H9 (cell line): ENCODE results near the gene NRP2. TPM values are rescaled to one million over a fixed set of nuclear protein-coding genes. Genes with fewer than 3 reads are reported as not detected.

Experiments used
- DNase-seq: peaks from one replicate; pipeline ENCODE4 v3.0.0-alpha.2; 2017
- H2AFZ ChIP-seq: one replicate; pipeline ENCODE4 v1.6.1; 2013; ENCODE audit warnings: mild to moderate bottlenecking, low read length, control low read depth, moderate library complexity
- H2AK5ac ChIP-seq: 2 replicates; pipeline ENCODE4 v1.6.1; 2013; ENCODE audit warnings: low read length, control low read depth, mixed read lengths; ENCODE audit not compliant: insufficient read length
- H2BK120ac ChIP-seq: one replicate; pipeline ENCODE4 v1.6.1; 2013; ENCODE audit warnings: low read depth, mild to moderate bottlenecking, low read length, control low read depth, inconsistent platforms; ENCODE audit not compliant: poor library complexity, severe bottlenecking
- H2BK12ac ChIP-seq: 2 replicates; pipeline ENCODE4 v1.6.1; 2013; ENCODE audit warnings: low read length, control low read depth, mixed read lengths, low read depth; ENCODE audit not compliant: insufficient read length
- H2BK15ac ChIP-seq: 2 replicates; pipeline ENCODE4 v1.6.1; 2013; ENCODE audit warnings: low read depth, low read length, control low read depth
- H2BK20ac ChIP-seq: one replicate; pipeline ENCODE4 v1.6.1; 2013; ENCODE audit warnings: low read depth, mild to moderate bottlenecking, low read length, control low read depth, inconsistent platforms; ENCODE audit not compliant: poor library complexity, severe bottlenecking
- H2BK5ac ChIP-seq: 2 replicates; pipeline ENCODE4 v1.6.1; 2013; ENCODE audit warnings: low read length, control low read depth, mixed read lengths; ENCODE audit not compliant: insufficient read length
- H3K14ac ChIP-seq: 2 replicates; pipeline ENCODE4 v1.6.1; 2013; ENCODE audit warnings: low read length, control low read depth; ENCODE audit not compliant: insufficient read depth
- H3K18ac ChIP-seq: 2 replicates; pipeline ENCODE4 v1.6.1; 2013; ENCODE audit warnings: low read depth, mild to moderate bottlenecking, mixed read lengths, low read length, control low read depth; ENCODE audit not compliant: insufficient read length
- H3K23ac ChIP-seq: 2 replicates; pipeline ENCODE4 v1.6.1; 2013; ENCODE audit warnings: low read length, control low read depth, mixed read lengths, low read depth; ENCODE audit not compliant: insufficient read length
- H3K23me2 ChIP-seq: 2 replicates; pipeline ENCODE4 v1.6.1; 2013; ENCODE audit warnings: low read depth, mild to moderate bottlenecking, mixed read lengths, low read length, control low read depth; ENCODE audit not compliant: insufficient read length, poor library complexity, severe bottlenecking
- H3K27ac ChIP-seq: 2 replicates; pipeline ENCODE4 v1.5.1; 2013; ENCODE audit warnings: low read length, control low read depth, mixed read lengths, low read depth; ENCODE audit not compliant: insufficient read length
- H3K27me3 ChIP-seq: 2 replicates; pipeline ENCODE4 v1.6.1; 2013; ENCODE audit warnings: low read length, control low read depth, inconsistent platforms; ENCODE audit not compliant: insufficient read depth
- H3K4ac ChIP-seq: 2 replicates; pipeline ENCODE4 v1.6.1; 2013; ENCODE audit warnings: low read depth, mild to moderate bottlenecking, control low read depth, inconsistent platforms, low read length, moderate library complexity
- H3K4me1 ChIP-seq: 2 replicates; pipeline ENCODE4 v1.6.1; 2013; ENCODE audit warnings: low read length, control low read depth, inconsistent platforms; ENCODE audit not compliant: insufficient read depth
- H3K4me2 ChIP-seq: 2 replicates; pipeline ENCODE4 v1.6.1; 2013; ENCODE audit warnings: low read length, control low read depth, mixed read lengths; ENCODE audit not compliant: insufficient read length, insufficient read depth
- H3K56ac ChIP-seq: 2 replicates; pipeline ENCODE4 v1.6.1; 2013; ENCODE audit warnings: low read depth, mild to moderate bottlenecking, mixed read lengths, low read length, control low read depth; ENCODE audit not compliant: insufficient read length
- H3K79me1 ChIP-seq: 2 replicates; pipeline ENCODE4 v1.6.1; 2013; ENCODE audit warnings: low read depth, mild to moderate bottlenecking, moderate library complexity, low read length, control low read depth, inconsistent platforms; ENCODE audit not compliant: insufficient read depth, poor library complexity, severe bottlenecking
- H3K79me2 ChIP-seq: 2 replicates; pipeline ENCODE4 v1.6.1; 2013; ENCODE audit warnings: low read length, control low read depth, inconsistent platforms; ENCODE audit not compliant: insufficient read depth
- H3K9ac ChIP-seq: 2 replicates; pipeline ENCODE4 v1.6.1; 2013; ENCODE audit warnings: low read length, control low read depth, mixed read lengths; ENCODE audit not compliant: insufficient read length; ENCODE audit errors: extremely low read depth
- H3K9me3 ChIP-seq: one replicate; pipeline ENCODE4 v1.6.1; 2013; ENCODE audit warnings: low read depth, low read length, inconsistent platforms; ENCODE audit not compliant: control insufficient read depth
- H3T11ph ChIP-seq: one replicate; pipeline ENCODE4 v1.6.1; 2013; ENCODE audit warnings: mild to moderate bottlenecking, low read length, control low read depth, inconsistent platforms
- H4K20me1 ChIP-seq: one replicate; pipeline ENCODE4 v1.6.1; 2013; ENCODE audit not compliant: control insufficient read depth, insufficient read length, insufficient read depth
- H4K5ac ChIP-seq: 2 replicates; pipeline ENCODE4 v1.6.1; 2013; ENCODE audit warnings: low read depth, mild to moderate bottlenecking, mixed read lengths, low read length, control low read depth; ENCODE audit not compliant: insufficient read length
- H4K8ac ChIP-seq: replicated peaks from 2 replicates; pipeline ENCODE4 v1.6.1; 2013; ENCODE audit warnings: low read length, control low read depth, mixed read lengths, low read depth; ENCODE audit not compliant: insufficient read length
- H4K91ac ChIP-seq: 2 replicates; pipeline ENCODE4 v1.6.1; 2013; ENCODE audit warnings: low read depth, mild to moderate bottlenecking, moderate library complexity, mixed read lengths, low read length, control low read depth; ENCODE audit not compliant: insufficient read length
- H3K27ac Mint-ChIP-seq, 3 experiments: 2 replicates in 2 of 3; 3 replicates in 1 of 3; pipeline ENCODE4 v1.8.0; 2020 to 2021; ENCODE audit warnings: mixed read lengths in 3 of 3, mild to moderate bottlenecking in 1 of 3, moderate library complexity in 1 of 3
- H3K27me3 Mint-ChIP-seq: 2 replicates; pipeline ENCODE4 v1.8.0; 2021; ENCODE audit warnings: low read depth, mild to moderate bottlenecking, moderate library complexity, mixed read lengths
- H3K36me3 Mint-ChIP-seq, 3 experiments: 2 replicates in 2 of 3; 3 replicates in 1 of 3; pipeline ENCODE4 v1.8.0; 2020 to 2021; ENCODE audit warnings: low read depth in 3 of 3, mixed read lengths in 3 of 3; ENCODE audit not compliant: insufficient read depth in 1 of 3
- H3K4me1 Mint-ChIP-seq, 2 experiments: 2 replicates each; pipeline ENCODE4 v1.8.0; 2020; ENCODE audit warnings: mixed read lengths in 2 of 2
- H3K4me3 Mint-ChIP-seq, 2 experiments: 2 replicates in 1 of 2; 3 replicates in 1 of 2; pipeline ENCODE4 v1.8.0; 2020 to 2021; ENCODE audit warnings: mild to moderate bottlenecking in 2 of 2, mixed read lengths in 2 of 2, moderate library complexity in 1 of 2
- H3K9me3 Mint-ChIP-seq, 2 experiments: 2 replicates in 1 of 2; 3 replicates in 1 of 2; pipeline ENCODE4 v1.8.0; 2020; ENCODE audit warnings: mild to moderate bottlenecking in 2 of 2, mixed read lengths in 2 of 2, moderate library complexity in 1 of 2
- WGBS: extraction: QIAGEN DNeasy Blood & Tissue Kit; methylation state at CpG from one replicate; pipeline ENCODE4 v1.1.7; 2013; ENCODE audit warnings: missing lambda C conversion rate, low lambda C conversion rate, mixed read lengths; ENCODE audit not compliant: insufficient read length; ENCODE audit errors: extremely low coverage; 5-methylcytosine and 5-hydroxymethylcytosine counted together
- total RNA-seq: library from RNA; stranded (reverse); gene quantifications from 2 replicates; pipeline ENCODE4 v1.2.1, GENCODE V29; 2021
- TF ChIP-seq, protein P1 (sequence below): fragments of 200-600 bp; sonication (generic); conservative IDR thresholded peaks from 3 replicates; pipeline ENCODE4 v1.8.0; 2021; ENCODE audit warnings: antibody characterized with exemption, mild to moderate bottlenecking

The NRP2 gene
- total RNA-seq, 1 experiment from 2014 or later, result 19.7 TPM

DNA sequence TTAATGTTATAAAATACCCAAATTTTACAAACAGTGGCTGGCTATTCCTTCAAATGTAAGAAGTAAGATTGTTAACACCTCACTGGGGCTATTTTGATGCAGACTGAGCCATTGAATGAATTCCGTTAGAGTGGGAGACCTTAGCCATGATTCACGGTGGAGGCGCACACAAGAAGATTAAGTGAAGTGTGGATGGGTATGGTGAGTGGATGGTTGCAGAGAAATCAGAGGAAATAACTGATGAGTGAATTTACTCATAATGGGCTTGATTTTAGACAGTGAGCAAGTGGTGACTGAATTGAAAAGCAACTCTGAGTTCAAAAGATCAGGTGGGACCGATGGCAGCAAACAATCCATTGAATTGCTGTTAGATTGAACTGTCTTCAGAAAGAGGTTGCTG is 75.0 kb downstream of the NRP2 start:
- no peak overlapping the region for H2BK12ac ChIP-seq
- H4K20me1 ChIP-seq, result no peaks in the 10 kb centered on the region
- H3K9me3 Mint-ChIP-seq, result no peaks in the 10 kb centered on the region
- H3K9me3 ChIP-seq, result no peaks in the 10 kb centered on the region
- no peaks in the 10 kb centered on the region for H3K79me1 ChIP-seq
- H2AFZ ChIP-seq, result no peak overlapping the region
- no peak overlapping the region for H3K27ac ChIP-seq
- no CpG with 5 or more reads among the region's 4 CpGs for WGBS
- no peaks in the 10 kb centered on the region for H3K27me3 ChIP-seq
- H3K4ac ChIP-seq, result no peak overlapping the region
- H2BK15ac ChIP-seq, result no peak overlapping the region
- no peak overlapping the region for H3K23ac ChIP-seq
- H4K91ac ChIP-seq, result no peak overlapping the region
- no peaks in the 10 kb centered on the region; the same call in 1 of the 2 replicates for H3K27me3 Mint-ChIP-seq
- no peak overlapping the region for H2BK120ac ChIP-seq
- H3T11ph ChIP-seq, result no peak overlapping the region
- H3K14ac ChIP-seq, result no peak overlapping the region
- no peak overlapping the region for H3K9ac ChIP-seq
- no peak overlapping the region for H4K5ac ChIP-seq
- no peak overlapping the region for H3K18ac ChIP-seq
- H3K36me3 Mint-ChIP-seq, result peaks cover 3 to 12% (median 4%) of the 10 kb centered on the region in 3 experiments; a peak in 5 of 7 replicates
- H2BK5ac ChIP-seq, result no peak overlapping the region
- H3K56ac ChIP-seq, result no peak overlapping the region
- no peak overlapping the region for H4K8ac ChIP-seq
- no peak overlapping the region for H3K4me3 Mint-ChIP-seq
- DNase-seq, result no peak
- no peak overlapping the region for H3K4me2 ChIP-seq
- no peak overlapping the region for H2AK5ac ChIP-seq
- no peak overlapping the region; a peak in 1 of 7 replicates for H3K27ac Mint-ChIP-seq
- TF ChIP-seq, protein P1, sequence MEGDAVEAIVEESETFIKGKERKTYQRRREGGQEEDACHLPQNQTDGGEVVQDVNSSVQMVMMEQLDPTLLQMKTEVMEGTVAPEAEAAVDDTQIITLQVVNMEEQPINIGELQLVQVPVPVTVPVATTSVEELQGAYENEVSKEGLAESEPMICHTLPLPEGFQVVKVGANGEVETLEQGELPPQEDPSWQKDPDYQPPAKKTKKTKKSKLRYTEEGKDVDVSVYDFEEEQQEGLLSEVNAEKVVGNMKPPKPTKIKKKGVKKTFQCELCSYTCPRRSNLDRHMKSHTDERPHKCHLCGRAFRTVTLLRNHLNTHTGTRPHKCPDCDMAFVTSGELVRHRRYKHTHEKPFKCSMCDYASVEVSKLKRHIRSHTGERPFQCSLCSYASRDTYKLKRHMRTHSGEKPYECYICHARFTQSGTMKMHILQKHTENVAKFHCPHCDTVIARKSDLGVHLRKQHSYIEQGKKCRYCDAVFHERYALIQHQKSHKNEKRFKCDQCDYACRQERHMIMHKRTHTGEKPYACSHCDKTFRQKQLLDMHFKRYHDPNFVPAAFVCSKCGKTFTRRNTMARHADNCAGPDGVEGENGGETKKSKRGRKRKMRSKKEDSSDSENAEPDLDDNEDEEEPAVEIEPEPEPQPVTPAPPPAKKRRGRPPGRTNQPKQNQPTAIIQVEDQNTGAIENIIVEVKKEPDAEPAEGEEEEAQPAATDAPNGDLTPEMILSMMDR, result no peak
- no peaks in the 10 kb centered on the region for H3K79me2 ChIP-seq
- no peaks in the 10 kb centered on the region for H3K4me1 ChIP-seq
- no peaks in the 10 kb centered on the region for H3K23me2 ChIP-seq
- H2BK20ac ChIP-seq, result no peak overlapping the region
- H3K4me1 Mint-ChIP-seq, result peaks cover 18 to 41% of the 10 kb centered on the region in 2 experiments
